Activated CD8-positive, alpha-beta T cell treated with anti-CD3 and anti-CD28 coated beads for 36 hours (primary cell): ENCODE measurements around the gene TCP10L. TPM values are rescaled to one million over a fixed set of nuclear protein-coding genes. Genes with fewer than 3 reads are reported as not detected.
"Not testable (repeated sequence)": the region's sequence is repeated elsewhere in the genome, so short reads cannot be mapped to it uniquely, and the experiment has no call there.

Experiments used
- ATAC-seq: fragments of 200-7000 bp; cut with Tn5 transposase; one replicate; pipeline ENCODE4 v1.10.0; 2021; ENCODE audit warnings: mild to moderate bottlenecking, moderate library complexity
- CTCF ChIA-PET: fragments of 350-600 bp; sonication (Branson Sonifier 250); formaldehyde crosslinking; loops from one replicate; lab custom pipeline; 2021; ENCODE audit warnings: antibody characterized with exemption; lab: Charles Lee
- POLR2A ChIA-PET: fragments of 350-600 bp; sonication (Branson Sonifier 250); formaldehyde crosslinking; loops from one replicate; lab custom pipeline; 2021; ENCODE audit warnings: antibody characterized with exemption; lab: Charles Lee
- DNase-seq: peaks from one replicate; pipeline ENCODE4 v3.0.0-alpha.2; 2020
- H3K27ac Mint-ChIP-seq: one replicate; pipeline ENCODE4 v1.8.0; 2021; ENCODE audit warnings: mild to moderate bottlenecking, mixed read lengths
- H3K27me3 Mint-ChIP-seq: one replicate; pipeline ENCODE4 v1.8.0; 2021; ENCODE audit warnings: mixed read lengths
- H3K36me3 Mint-ChIP-seq: one replicate; pipeline ENCODE4 v1.8.0; 2021; ENCODE audit warnings: low read depth, mixed read lengths
- H3K4me1 Mint-ChIP-seq: one replicate; pipeline ENCODE4 v1.8.0; 2021; ENCODE audit warnings: low read depth, mixed read lengths
- H3K4me3 Mint-ChIP-seq: one replicate; pipeline ENCODE4 v1.8.0; 2021; ENCODE audit warnings: mild to moderate bottlenecking, moderate library complexity, mixed read lengths
- H3K9me3 Mint-ChIP-seq: one replicate; pipeline ENCODE4 v1.8.0; 2021; ENCODE audit warnings: mixed read lengths
- CTCF ChIP-seq: fragments of 200-600 bp; IDR thresholded peaks from one replicate; pipeline ENCODE4 v1.8.0; 2022; ENCODE audit warnings: antibody characterized with exemption, mild to moderate bottlenecking
- intact Hi-C: fragments of 100-400 bp; cut with micrococcal nuclease; formaldehyde crosslinking; loops from one replicate; pipeline ENCODE4 v1.10.0; 2022
- total RNA-seq, 2 experiments: library from RNA; stranded (reverse); gene quantifications; one replicate each; pipeline ENCODE4 v1.2.3, GENCODE V29; 2021

TCP10L gene
- total RNA-seq, 2 experiments from 2014 or later, result 0.31 to 0.63 TPM

- ATAC-seq (no peak), DNase-seq (no peak)
- Mint-ChIP-seq H3K27me3 (no peaks in the 10 kb centered on the region), H3K4me1 (peaks cover 26% of the 10 kb centered on the region), H3K9me3 (no peaks in the 10 kb centered on the region), H3K4me3 (no peak overlapping the region), H3K36me3 (no peaks in the 10 kb centered on the region), H3K27ac (no peak overlapping the region)
- CTCF ChIA-PET, result no interaction called here
- intact Hi-C loops, result no loop called here
- POLR2A ChIA-PET, result no interaction called here
- no peak for TF ChIP-seq CTCF
Observed at GRCh38 chr21:32535612-32536011, 49.7 kb downstream of the TCP10L start.

GRCh38 chr21:32534113-32534512 lies 51.2 kb downstream of the TCP10L start:
- no peak overlapping the region for H3K27ac Mint-ChIP-seq
- peaks cover 22% of the 10 kb centered on the region for H3K4me1 Mint-ChIP-seq
- no peaks in the 10 kb centered on the region for H3K27me3 Mint-ChIP-seq
- no peaks in the 10 kb centered on the region for H3K36me3 Mint-ChIP-seq
- TF ChIP-seq CTCF, result no peak
- H3K4me3 Mint-ChIP-seq, result no peak overlapping the region
- no peak for DNase-seq
- ATAC-seq, result no peak
- CTCF ChIA-PET, result no interaction called here
- POLR2A ChIA-PET, result no interaction called here
- no peaks in the 10 kb centered on the region for H3K9me3 Mint-ChIP-seq
- intact Hi-C loops, result no loop called here

- intact Hi-C loops, result no loop called here
- no peak for ATAC-seq
- POLR2A ChIA-PET, result no interaction called here
- Mint-ChIP-seq H3K27me3 (no peaks in the 10 kb centered on the region), H3K9me3 (no peaks in the 10 kb centered on the region), H3K27ac (no peak overlapping the region), H3K4me3 (no peak overlapping the region), H3K4me1 (peaks cover 17% of the 10 kb centered on the region), H3K36me3 (no peaks in the 10 kb centered on the region)
- TF ChIP-seq CTCF, result no peak
- CTCF ChIA-PET, result no interaction called here
- DNase-seq, result no peak
Observed at GRCh38 chr21:32533611-32534010, 51.7 kb downstream of the TCP10L start.

- no peaks in the 10 kb centered on the region for H3K36me3 Mint-ChIP-seq
- no peaks in the 10 kb centered on the region for H3K9me3 Mint-ChIP-seq
- H3K4me3 Mint-ChIP-seq, result no peak overlapping the region
- ATAC-seq, result no peak
- no peaks in the 10 kb centered on the region for H3K27me3 Mint-ChIP-seq
- no peak for DNase-seq
- no peak for TF ChIP-seq CTCF
- CTCF ChIA-PET, result no interaction called here
- POLR2A ChIA-PET, result no interaction called here
- peaks cover 14% of the 10 kb centered on the region for H3K4me1 Mint-ChIP-seq
- intact Hi-C loops, result no loop called here
- no peak overlapping the region for H3K27ac Mint-ChIP-seq
Observed at GRCh38 chr21:32533053-32533452, 52.3 kb downstream of the TCP10L start.

GRCh38 chr21:32532636-32533035 lies 52.7 kb downstream of the TCP10L start:
- Mint-ChIP-seq H3K27me3 (no peaks in the 10 kb centered on the region), H3K36me3 (no peaks in the 10 kb centered on the region), H3K4me1 (peaks cover 14% of the 10 kb centered on the region), H3K9me3 (no peaks in the 10 kb centered on the region), H3K27ac (no peak overlapping the region), H3K4me3 (no peak overlapping the region)
- no peak for TF ChIP-seq CTCF
- ATAC-seq (no peak), DNase-seq (no peak)
- ChIA-PET POLR2A (no interaction called here), CTCF (no interaction called here)
- intact Hi-C loops, result no loop called here

GRCh38 chr21:32531561-32531960 lies 53.8 kb downstream of the TCP10L start:
- H3K9me3 Mint-ChIP-seq, H3K4me3 Mint-ChIP-seq, ATAC-seq, H3K27me3 Mint-ChIP-seq, H3K27ac Mint-ChIP-seq, H3K36me3 Mint-ChIP-seq, intact Hi-C loops, H3K4me1 Mint-ChIP-seq, DNase-seq, POLR2A ChIA-PET: not testable (repeated sequence)
- CTCF ChIA-PET, result interaction anchor here (1.1 kb wide), 1 partner anchor 31 kb away, joined by 3 read pairs; no protein-coding TSS in a partner anchor

GRCh38 chr21:32530809-32531208 lies 54.5 kb downstream of the TCP10L start:
- ATAC-seq, H3K4me1 Mint-ChIP-seq, H3K36me3 Mint-ChIP-seq, intact Hi-C loops, DNase-seq, H3K27me3 Mint-ChIP-seq, H3K9me3 Mint-ChIP-seq, POLR2A ChIA-PET, H3K4me3 Mint-ChIP-seq, H3K27ac Mint-ChIP-seq: not testable (repeated sequence)
- CTCF ChIA-PET, result interaction anchor here (1.1 kb wide), 1 partner anchor 32 kb away, joined by 3 read pairs; no protein-coding TSS in a partner anchor
